ENCODE data around the gene CPTP. TPM values are rescaled to one million over a fixed set of nuclear protein-coding genes. Genes with fewer than 3 reads are reported as not detected.

CPTP gene
- total RNA-seq, 1 donor from 2014 or later, result 44.3 TPM

DNA sequence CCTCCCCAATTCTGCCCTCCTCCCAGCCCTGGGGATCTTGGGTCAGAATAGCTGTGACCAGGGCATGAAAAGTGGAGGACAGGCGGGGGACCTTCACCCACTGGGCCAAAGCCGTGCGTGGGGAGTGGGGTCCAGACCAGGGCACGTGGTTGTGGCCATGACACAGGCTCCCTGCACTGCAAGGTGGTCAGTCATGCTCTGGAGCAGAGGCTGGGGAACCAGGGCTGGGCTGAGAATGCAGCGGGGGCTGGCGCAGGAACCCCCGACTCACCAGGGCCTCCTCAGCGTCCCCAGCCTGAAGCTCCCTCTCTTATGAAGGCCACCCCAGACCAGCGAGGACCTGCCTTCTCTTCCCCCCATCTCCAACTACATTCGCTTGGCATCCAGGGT, 21.9 kb downstream of the CPTP start:
- no peak for DNase-seq (ENCODE audit: low read depth)
- TF ChIP-seq, protein P1, sequence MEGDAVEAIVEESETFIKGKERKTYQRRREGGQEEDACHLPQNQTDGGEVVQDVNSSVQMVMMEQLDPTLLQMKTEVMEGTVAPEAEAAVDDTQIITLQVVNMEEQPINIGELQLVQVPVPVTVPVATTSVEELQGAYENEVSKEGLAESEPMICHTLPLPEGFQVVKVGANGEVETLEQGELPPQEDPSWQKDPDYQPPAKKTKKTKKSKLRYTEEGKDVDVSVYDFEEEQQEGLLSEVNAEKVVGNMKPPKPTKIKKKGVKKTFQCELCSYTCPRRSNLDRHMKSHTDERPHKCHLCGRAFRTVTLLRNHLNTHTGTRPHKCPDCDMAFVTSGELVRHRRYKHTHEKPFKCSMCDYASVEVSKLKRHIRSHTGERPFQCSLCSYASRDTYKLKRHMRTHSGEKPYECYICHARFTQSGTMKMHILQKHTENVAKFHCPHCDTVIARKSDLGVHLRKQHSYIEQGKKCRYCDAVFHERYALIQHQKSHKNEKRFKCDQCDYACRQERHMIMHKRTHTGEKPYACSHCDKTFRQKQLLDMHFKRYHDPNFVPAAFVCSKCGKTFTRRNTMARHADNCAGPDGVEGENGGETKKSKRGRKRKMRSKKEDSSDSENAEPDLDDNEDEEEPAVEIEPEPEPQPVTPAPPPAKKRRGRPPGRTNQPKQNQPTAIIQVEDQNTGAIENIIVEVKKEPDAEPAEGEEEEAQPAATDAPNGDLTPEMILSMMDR (IDR thresholded peaks at IDR 0.05; ENCODE audit: insufficient read depth, low read length, poor library complexity, severe bottlenecking), result no peak
- H3K36me3 ChIP-seq (ENCODE audit: control insufficient read depth, insufficient read depth, low read length), result no peaks in the 10 kb centered on the region
- no peaks in the 10 kb centered on the region for H3K27me3 ChIP-seq (ENCODE audit: control insufficient read depth, insufficient read depth, low read length)
- H3K4me3 ChIP-seq (ENCODE audit: low read depth, low read length), result no peak overlapping the region

GRCh38 chr1:1347026-1347595, 22.5 kb downstream of the CPTP start:
- DNase-seq (ENCODE audit: low read depth), result no peak
- TF ChIP-seq, protein P1 (IDR thresholded peaks at IDR 0.05; ENCODE audit: insufficient read depth, low read length, poor library complexity, severe bottlenecking), result no peak
- Histone ChIP-seq H3K4me3 (ENCODE audit: low read depth, low read length) (peak overlapping the region; percentile 86), H3K36me3 (ENCODE audit: control insufficient read depth, insufficient read depth, low read length) (no peaks in the 10 kb centered on the region), H3K27me3 (ENCODE audit: control insufficient read depth, insufficient read depth, low read length) (no peaks in the 10 kb centered on the region)

GRCh38 chr1:1347663-1348419, 23.2 kb downstream of the CPTP start:
- H3K4me3 ChIP-seq (ENCODE audit: low read depth, low read length), result peak overlapping the region; percentile 86
- DNase-seq (ENCODE audit: low read depth), result no peak
- TF ChIP-seq, protein P1 (IDR thresholded peaks at IDR 0.05; ENCODE audit: insufficient read depth, low read length, poor library complexity, severe bottlenecking), result no peak
- no peaks in the 10 kb centered on the region for H3K27me3 ChIP-seq (ENCODE audit: control insufficient read depth, insufficient read depth, low read length)
- H3K36me3 ChIP-seq (ENCODE audit: control insufficient read depth, insufficient read depth, low read length), result no peaks in the 10 kb centered on the region

GRCh38 chr1:1348420-1349255, 24.0 kb downstream of the CPTP start:
- Histone ChIP-seq H3K27me3 (ENCODE audit: control insufficient read depth, insufficient read depth, low read length) (peaks cover 2% of the 10 kb centered on the region), H3K4me3 (ENCODE audit: low read depth, low read length) (peak overlapping the region; percentile 86), H3K36me3 (ENCODE audit: control insufficient read depth, insufficient read depth, low read length) (no peaks in the 10 kb centered on the region)
- DNase-seq (ENCODE audit: low read depth), result no peak
- TF ChIP-seq, protein P1 (IDR thresholded peaks at IDR 0.05; ENCODE audit: insufficient read depth, low read length, poor library complexity, severe bottlenecking), result no peak

DNA sequence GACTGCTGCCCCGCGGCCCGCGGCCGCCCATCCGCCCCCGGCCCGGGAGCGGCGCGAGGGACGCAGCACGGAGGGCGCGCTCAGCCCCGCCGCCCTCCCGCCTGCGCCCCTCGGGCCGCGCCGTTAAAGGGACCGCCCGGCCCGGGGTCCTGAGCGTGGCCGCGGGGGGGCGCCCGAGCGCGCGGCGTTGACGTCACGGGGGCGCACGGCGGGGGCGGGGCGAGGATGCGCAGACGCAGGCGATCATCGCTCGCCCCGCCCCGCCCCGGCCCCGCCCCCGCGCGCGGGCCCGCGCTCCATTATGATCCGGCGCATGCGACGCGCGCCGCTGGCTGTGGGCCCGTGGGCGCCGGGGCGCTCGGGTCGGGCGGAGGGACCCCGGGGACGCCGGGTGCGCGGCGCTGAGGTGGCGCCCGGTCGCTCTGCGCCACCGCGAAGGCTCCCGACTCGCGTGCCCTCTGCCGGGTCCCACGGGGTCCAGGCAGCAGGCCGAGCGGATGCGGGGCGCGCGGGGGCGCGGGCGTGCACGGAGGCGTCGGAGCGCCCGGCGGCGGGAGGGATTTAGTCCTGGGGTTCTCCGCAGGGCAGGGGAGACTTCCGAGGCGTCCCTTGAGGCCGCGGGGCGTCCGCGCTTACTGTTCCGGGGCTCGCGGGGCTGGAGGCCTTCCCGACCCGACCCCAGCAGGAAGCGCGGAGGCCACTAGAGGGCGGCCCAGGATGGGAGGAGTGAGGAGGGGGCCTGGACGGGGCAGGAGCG, 24.8 kb downstream of the CPTP start, which contains the start of gene DVL1:
DVL1 (minus strand) TSS at position 163 of the 757 bp plus-strand sequence. CDS start 353 bp downstream, outside the sequence.
- TF ChIP-seq, protein P1 (IDR thresholded peaks at IDR 0.05; ENCODE audit: insufficient read depth, low read length, poor library complexity, severe bottlenecking), result peak; percentile 56
- Histone ChIP-seq H3K4me3 (ENCODE audit: low read depth, low read length) (peak within 1 kb of the TSS; percentile 86), H3K27me3 (ENCODE audit: control insufficient read depth, insufficient read depth, low read length) (peaks cover 10% of the 10 kb centered on the region), H3K36me3 (ENCODE audit: control insufficient read depth, insufficient read depth, low read length) (peaks cover under 1% of the 10 kb centered on the region)
- no peak for DNase-seq (ENCODE audit: low read depth)
